ENCODE results near the gene CFAP251.
"Not testable (repeated sequence)": the region's sequence is repeated elsewhere in the genome, so short reads cannot be mapped to it uniquely, and the experiment has no call there.

The CFAP251 gene

GRCh38 chr12:121917950-121918678 lies at the start of gene CFAP251:
Gene CFAP251, plus strand, starts transcription at chr12:121918592. Its CDS starts 2,714 bp downstream, at chr12:121921306.
- FAIRE-seq = no peak

DNA sequence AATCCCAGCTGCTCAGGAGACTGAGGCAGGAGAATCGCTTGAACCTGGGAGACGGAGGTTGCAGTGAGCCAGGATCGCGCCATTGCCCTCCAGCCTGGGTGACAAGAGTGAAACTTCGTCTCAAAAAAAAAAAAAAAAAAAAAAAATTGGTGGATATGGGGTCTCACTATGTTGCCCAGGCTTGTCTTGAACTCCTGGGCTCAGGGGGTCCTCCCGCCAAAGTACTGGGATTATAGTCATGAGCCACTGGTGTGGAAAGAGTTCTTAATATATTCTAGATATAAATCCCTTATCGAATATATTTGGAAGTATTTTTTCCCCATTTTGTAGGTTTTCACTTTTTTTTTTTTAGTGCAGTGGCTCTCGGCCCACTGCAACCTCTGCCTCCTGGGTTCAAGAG lies 49.2 kb upstream of the CFAP251 start:
- not testable (repeated sequence) for FAIRE-seq

- FAIRE-seq = no peak
These were observed 46.9 kb upstream of the CFAP251 start for GRCh38 chr12:121871467-121871866.

DNA sequence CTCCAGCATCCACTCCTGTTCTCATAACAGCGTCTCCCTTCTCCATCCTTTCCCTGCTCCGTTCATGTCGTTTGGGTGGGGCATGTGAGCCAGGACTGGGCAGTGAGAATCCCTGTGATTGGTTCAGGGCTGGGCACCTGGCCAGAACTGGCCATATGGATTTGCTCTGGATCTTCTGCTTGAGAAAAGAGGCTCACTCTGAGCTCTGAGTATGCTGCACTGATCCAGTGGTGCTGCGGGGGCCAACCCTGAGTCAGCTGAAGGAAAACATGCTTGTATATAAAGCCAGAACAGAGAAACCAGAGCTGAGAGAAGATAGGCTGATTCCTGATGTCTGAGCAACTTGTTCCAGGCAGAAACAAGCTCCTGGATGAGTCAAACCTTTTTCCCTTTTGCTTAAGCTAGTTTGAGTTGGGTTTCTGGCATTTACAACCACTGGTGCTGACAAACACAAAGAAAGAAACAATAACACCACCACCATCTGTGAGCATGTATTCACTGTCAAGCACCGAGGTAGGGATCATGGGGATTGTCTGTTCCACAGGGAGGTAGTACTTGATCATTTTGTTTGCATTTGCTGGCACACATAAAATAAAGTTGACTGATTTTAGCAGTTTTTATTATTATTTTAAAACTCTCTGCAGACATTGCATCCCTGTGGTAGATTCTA lies 45.7 kb upstream of the CFAP251 start:
- no peak for FAIRE-seq

GRCh38 chr12:121873216-121873569 lies 45.2 kb upstream of the CFAP251 start:
- no peak for FAIRE-seq

DNA sequence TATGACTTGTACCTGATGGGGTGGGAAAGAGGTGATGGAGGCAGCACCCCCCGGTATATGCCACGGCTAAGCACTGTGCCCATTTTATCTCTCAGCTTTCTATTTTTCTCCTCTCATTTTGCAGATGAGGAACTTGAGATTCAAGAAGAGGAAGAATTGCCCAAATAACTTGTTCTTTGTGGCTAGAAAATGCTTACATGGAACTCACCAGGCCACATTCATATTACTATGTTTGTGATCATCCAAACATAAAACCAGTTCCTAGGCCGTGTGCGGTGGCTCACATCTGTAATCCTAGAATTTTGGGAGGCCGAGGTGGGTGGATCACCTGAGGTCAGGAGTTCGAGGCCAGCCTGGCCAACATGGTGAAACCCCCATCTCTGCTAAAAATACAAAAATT lies 44.3 kb upstream of the CFAP251 start:
- FAIRE-seq = no peak

GRCh38 chr12:121875582-121875981 lies 42.8 kb upstream of the CFAP251 start:
- FAIRE-seq = no peak

- FAIRE-seq = not testable (repeated sequence)
These were observed 42.3 kb upstream of the CFAP251 start for GRCh38 chr12:121876080-121876447.

DNA sequence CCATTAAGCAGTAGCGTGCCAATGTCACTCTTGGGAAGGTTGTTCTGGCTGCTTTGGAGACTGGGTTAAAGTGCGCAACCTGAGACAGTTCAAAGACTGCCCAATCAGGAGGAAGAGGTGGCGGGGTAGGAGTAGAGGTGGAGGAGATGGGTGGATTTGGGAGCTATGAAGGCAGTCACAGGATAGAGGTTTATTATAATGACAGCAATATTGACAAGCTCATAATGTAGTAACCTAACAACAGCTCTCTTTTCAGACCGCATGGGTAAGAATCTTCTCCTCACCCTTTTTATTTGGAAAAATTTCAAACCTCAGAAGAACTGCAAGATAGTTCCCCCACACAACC lies 35.1 kb upstream of the CFAP251 start:
- FAIRE-seq = no peak

- not testable (repeated sequence) for FAIRE-seq
These were observed 33.3 kb upstream of the CFAP251 start for GRCh38 chr12:121885129-121885528.

GRCh38 chr12:121888083-121888477 lies 30.3 kb upstream of the CFAP251 start:
- FAIRE-seq = no peak

DNA sequence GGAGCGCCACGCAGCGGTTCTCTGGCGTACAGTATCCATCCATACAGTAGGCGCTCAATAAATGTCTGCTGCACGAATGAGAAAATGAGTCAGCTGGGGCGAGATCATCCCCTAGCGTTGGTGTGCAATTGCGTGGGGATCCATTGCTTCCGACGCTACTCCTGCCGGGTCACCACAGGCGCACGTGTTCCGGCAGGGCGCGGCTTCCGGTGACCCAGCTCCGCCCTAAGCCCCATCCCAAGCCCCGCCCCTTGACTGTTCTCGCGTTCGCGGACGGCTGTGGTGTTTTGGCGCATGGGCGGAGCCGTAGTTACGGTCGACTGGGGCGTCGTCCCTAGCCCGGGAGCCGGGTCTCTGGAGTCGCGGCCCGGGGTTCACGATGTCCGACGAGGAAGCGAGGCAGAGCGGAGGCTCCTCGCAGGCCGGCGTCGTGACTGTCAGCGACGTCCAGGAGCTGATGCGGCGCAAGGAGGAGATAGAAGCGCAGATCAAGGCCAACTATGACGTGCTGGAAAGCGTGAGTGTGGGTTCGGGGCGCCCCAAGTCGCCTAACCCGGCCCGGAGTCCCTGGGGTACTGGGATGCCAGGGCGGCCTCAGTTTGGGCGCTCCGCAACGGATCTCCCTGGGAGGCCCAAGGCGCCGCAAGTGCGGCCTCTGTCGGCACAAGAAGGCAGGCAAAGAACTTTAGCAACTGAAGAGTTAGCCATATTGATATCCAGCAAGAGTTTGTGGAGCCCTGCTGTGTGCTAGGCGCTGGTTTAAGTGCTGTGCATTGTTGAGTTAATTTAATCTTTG lies 29.7 kb upstream of the CFAP251 start, which contains the start of gene PSMD9:
Gene PSMD9, plus strand, starts transcription at position 313 of the 796 bp plus-strand sequence. Its CDS starts 67 bp downstream, at position 380.
- no peak for FAIRE-seq

GRCh38 chr12:121889274-121889624 lies 29.1 kb upstream of the CFAP251 start:
- FAIRE-seq = no peak

DNA sequence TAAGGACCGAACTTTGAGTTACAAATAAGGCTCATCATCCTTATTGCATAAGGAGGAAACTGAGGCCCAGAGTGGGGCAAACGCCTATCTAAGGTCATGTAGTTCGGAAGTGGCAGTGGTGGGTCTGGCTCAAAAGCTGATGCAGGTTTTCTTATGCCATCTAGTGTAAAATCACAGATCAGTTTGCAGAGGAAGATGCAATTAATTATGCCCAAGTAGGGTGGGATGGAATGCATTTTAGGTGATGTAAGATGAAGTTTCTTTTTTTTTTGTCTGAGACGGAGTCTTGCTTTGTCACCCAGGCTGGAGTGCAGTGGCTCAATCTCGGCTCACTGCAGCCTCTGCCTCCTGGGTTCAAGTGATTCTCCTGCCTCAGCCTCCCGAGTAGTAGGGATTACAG lies 28.7 kb upstream of the CFAP251 start:
- FAIRE-seq = not testable (repeated sequence)

DNA sequence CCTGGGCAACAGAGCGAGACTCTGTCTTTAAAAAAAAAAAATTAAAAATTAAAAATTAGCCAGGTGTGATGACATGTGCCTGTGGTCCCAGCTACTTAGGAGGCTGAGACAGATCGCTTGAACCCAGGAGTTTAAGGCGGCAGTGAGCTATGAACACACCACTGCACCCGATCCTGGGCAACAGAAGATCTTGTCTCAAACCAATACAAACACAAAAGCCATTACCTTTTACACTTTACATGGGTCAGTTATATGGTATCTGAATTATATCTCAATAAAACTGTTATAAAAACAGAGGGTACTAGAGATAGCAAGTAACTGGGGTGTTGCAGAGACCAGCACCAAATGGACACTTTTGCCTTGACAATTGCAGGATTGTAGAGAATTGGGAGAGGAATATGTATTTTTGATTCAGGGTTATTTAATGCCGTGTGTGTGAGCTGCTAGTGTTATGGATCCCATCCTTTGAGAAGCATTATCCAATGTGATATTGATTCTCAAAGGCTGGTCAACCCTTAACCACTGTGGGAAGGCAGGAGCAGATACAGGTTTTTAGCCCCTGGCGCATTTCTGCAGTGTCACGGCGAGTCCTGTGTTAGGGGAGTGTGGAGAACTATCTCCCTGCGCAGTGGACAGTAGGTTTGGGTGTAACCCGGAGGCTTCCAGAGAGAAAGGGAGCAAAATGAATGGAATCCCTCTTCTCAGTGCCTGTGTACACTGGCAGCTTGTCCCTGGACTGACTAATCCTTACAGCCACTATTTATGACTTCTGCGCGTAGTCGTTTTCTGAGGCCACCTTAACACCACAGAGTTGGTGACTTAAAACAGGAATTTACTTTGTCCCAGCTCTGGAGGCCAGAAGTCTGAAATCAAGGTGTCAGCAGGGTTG lies 25.5 kb upstream of the CFAP251 start:
- FAIRE-seq = no peak

- FAIRE-seq = no peak
These were observed 24.4 kb upstream of the CFAP251 start for GRCh38 chr12:121893961-121894460.

GRCh38 chr12:121894633-121895032 lies 23.8 kb upstream of the CFAP251 start:
- no peak for FAIRE-seq

DNA sequence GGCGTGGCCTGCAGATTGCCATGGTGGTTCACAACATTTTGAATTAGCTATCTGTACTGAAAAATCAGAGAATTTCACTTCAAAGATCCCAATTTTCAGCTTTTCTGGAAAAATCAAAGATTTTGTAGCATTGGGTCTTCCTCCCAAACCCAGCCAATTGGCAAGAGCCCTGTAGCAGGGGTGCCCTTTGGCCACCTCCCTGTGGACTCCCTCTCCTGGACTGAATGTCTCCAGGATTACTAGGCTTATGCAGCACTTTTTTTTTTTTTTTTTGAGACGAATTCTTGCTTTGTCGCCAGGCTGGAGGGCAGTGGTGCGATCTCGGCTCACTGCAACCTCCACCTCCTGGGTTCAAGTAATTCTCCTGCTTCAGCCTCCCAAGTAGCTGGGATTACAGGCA lies 20.1 kb upstream of the CFAP251 start:
- no peak for FAIRE-seq

GRCh38 chr12:121899590-121899989 lies 18.8 kb upstream of the CFAP251 start:
- FAIRE-seq = no peak

GRCh38 chr12:121903202-121903601 lies 15.2 kb upstream of the CFAP251 start:
- no peak for FAIRE-seq

DNA sequence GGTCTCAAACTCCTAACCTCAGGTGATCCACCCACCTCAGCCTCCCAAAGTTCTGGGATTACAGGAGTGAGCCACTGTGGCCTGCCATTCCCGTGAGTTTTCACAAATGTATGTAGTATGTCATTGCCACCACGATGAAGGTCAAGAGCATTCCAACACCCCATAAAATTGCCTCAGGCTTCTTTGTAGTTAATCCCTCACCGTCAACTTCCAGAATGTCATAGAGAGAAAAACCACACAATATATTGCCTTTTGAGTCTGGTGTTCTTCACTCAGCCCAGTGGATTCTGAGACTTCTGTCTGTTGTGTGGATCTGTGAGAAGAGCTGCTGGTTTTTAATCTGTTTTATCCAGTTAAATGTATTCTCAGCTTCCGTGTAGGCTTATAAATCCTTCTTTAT lies 12.6 kb upstream of the CFAP251 start:
- FAIRE-seq = no peak

DNA sequence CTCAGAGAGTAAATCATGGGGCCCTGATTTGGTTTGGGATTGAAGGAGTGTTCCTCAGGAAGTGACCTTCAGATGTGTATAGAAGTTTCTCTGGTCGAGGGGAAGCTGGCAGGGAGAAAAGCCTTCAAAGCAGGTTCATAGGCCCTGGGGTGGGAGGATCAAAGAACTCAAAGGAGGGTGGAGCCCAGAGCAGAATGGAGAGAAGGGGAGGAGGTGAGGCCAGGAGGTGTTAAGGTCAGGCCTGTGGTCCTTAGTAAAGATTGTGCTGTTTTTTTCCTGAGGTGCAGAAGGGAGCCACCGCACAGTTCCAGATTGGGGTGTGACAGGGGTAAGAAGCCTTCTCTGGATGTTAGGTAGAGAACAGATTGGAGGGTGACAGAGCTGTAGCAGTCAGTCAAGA lies 9.7 kb upstream of the CFAP251 start:
- no peak for FAIRE-seq
